Hematopoietic multipotent progenitor cell treated with erythropoietin and hydrocortisone succinate and interleukin-3 and kit ligand, for 4 days (in vitro differentiated cells): ENCODE data around the gene EPS8.

Experiments used
- DNase-seq: peaks from one replicate; pipeline ENCODE4 v3.0.0-alpha.2; 2015

EPS8 gene

GRCh38 chr12:15597125-15597830 lies 191.9 kb downstream of the EPS8 start:
- no peak for DNase-seq

- DNase-seq = no peak
Observed at GRCh38 chr12:15596174-15596573, 193.0 kb downstream of the EPS8 start.

GRCh38 chr12:15592934-15593333 lies 196.3 kb downstream of the EPS8 start:
- no peak for DNase-seq

DNA sequence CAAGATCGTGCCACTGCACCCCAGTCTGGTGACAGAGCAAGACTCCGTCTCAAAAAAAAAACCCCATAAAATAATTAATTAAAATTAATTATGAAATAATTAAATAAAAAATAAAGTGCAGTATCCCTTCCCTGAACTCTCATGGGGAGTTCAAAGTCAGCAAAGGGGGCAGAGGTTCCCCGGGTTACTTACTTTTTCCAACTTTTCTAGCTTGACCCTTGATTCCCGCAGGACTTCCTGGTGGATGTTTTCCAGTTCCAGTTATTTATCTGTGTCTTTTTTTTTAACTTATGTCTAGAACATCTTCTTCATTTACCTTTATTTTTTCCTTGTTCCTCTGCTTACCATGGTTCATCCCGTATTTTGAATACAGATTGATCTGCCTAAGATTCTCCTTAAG lies 197.4 kb downstream of the EPS8 start:
- DNase-seq = no peak

GRCh38 chr12:15590180-15590826 lies 198.9 kb downstream of the EPS8 start:
- DNase-seq = peak; percentile 85

- no peak for DNase-seq
Observed at GRCh38 chr12:15589328-15590032, 199.7 kb downstream of the EPS8 start.

- DNase-seq = peak; percentile 82
Observed at GRCh38 chr12:15584366-15585041, 204.7 kb downstream of the EPS8 start.

DNA sequence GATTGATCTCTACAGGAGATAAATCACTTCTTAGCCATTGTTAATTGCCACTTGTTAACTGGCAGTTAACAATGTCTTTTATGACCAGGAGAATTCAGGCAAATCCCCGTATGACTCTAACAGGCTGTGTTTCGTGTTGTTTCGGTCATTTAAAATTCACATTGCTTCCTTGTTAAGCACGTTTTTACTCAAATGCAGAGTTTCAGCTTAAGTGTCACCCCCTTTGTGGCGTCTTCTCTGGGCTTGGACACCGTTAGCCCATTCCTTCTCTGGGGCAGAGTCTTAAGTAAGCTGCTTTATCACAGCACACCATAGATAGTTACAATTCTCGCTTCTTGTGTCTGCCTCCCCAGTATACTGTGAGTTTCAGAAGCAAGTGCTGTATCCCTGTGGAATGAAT lies 205.4 kb downstream of the EPS8 start:
- DNase-seq = no peak

DNA sequence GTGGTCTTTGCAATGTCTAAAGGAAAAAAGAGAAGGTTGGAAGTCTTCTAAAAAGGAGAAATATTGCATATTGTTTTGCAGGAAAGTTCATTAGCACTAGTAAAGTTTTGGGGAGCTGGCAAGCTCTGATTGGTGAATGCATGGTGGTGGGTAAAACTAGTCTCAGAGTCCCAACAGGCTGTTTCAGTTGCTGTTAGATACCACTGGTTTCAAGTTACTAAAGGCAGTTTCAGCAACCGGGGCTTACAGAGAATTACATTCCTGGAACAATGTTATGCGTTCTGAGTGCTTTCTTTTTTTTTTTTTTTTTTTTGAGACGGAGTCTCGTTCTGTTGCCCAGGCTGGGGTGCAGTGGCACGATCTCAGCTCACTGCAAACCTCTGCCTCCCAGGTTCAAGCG lies 208.2 kb downstream of the EPS8 start:
- no peak for DNase-seq

DNA sequence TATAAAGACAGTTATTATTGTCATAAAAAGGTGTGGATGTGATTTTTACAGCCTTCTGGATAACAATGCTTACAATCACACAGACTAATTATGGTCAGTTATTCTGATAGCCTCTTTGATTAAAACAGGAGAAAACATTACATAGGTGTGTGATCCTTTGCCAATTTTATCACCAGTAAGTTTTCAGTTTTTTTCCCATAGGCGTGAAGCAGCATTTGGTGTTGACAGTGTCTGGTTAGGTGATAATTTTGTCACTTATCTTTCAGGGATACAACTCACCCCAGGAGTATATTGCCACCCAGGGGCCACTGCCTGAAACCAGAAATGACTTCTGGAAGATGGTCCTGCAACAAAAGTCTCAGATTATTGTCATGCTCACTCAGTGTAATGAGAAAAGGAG lies 208.8 kb downstream of the EPS8 start:
- peak; percentile 40 for DNase-seq

GRCh38 chr12:15575671-15576541 lies 213.3 kb downstream of the EPS8 start:
- peak; percentile 39 for DNase-seq

DNA sequence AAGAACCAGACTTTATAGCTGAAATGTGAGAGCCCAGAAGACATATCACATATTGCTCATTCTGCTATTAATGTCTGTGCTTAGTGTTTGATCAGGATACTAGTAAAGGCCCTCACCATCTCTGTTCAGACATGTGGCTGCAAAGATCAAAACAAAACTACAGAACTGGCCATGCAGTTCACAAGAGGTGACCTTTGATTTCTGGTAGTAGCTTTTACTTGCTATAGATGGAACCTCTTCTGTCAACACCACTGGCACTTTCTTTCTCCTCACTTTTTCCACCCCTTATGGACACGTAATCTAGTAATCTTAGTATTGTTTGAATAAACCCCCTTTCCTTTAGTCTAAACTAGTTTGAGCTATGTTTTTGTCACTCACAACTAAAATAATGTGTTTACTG lies 214.8 kb downstream of the EPS8 start:
- DNase-seq = no peak
